NCI-H1048 (cell line): ENCODE data around the gene ATF7.
"Not testable (repeated sequence)": the region's sequence is repeated elsewhere in the genome, so short reads cannot be mapped to it uniquely, and the experiment has no call there.

ENCODE experiments used
- DNase-seq: peaks from one replicate; lab custom pipeline; 2025; lab: John Stamatoyannopoulos, UW

The ATF7 gene

DNA sequence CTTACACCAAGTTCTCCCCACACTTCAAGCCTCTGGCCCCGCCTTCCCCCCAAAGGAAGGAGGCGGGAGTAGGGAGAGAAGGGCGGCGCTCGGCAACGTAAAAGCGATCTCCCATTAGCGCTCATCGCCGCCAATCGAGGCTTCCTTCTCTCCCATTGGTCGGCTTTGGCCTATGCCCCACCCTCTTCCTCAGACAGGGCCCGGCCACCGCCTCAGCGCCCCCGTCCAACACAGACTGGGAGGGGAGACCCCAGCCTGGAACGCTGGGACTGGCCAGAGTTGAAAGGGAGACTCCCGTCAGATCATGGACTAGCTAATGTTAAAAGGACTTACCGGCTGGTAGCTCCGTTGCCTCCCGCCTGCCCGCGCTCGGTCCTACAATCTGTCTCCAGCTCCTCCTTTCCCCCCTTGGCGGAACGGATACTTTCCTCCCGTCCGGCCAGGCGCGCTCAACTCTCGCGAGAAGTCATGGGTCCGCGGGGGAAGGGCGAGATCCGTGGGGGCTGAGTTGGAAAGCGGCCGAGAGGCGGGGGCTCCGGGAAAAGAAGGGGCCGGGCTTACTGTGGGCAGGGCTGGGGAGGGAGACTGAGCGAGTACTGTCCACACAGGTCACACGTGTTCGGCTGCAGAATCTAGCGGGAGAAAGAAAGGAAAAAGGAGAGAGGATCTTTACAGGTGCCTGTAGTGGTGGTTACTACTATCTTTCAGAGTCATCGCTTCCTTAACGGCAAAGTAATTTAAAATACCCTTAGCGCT, at the start of gene ATF7:
Gene ATF7, minus strand, starts transcription at position 437 of the 756 bp plus-strand sequence. CDS start 25,382 bp downstream, outside the sequence.
- DNase-seq, result peak; percentile 90

DNA sequence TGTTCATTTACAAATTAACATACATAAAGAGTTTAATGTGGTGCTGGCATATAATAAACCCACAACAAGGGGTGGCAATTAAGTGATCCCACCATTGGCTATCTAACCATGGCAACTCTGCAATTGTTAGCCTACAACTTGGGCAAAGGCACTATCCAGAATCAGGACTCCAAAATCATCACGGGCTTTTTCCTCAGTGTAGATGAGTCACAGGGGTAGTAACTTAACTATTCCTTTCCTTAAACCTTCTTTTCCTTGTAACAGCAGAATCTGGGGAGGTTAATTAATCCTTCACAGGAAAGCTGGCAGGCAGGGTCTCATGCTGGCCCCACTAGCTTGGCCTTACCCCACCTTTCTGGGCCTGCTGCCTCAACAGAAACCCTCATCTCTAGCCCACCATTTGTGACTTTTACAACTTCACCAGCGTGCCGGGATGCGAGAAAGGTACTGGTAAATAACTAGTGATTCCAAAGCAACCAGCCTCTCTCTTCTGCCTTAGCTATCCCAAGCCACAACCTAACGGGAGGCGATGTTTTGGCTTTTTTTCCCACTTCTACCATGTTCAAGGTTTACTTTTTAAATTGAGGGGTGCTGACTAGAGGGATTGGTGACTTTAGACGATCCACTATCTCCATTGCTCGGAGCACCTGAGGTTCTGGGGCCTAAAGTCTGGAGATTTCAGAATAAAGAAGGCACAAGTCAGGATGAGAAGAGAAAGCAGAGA, 49.0 kb upstream of the ATF7 start:
- DNase-seq, result no peak

DNA sequence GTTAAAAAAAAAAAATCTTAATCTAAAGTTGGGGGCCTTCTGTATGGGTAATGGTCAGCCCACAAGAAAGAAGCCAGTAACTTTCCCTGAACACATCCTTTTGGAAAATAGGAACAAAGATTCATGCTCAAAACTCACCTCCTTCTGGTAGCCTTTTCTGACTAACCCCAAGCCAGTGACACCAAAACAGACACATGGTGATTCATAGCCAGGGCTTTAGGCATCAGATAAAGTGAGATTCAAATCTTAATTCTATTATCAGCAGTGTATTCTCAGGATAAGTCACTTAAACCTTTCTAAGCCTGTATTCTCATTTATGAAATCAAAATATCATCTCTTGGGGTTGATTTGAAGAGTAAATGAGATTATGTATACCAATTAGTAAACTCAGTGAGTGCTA, 44.8 kb upstream of the ATF7 start:
- no peak for DNase-seq

DNA sequence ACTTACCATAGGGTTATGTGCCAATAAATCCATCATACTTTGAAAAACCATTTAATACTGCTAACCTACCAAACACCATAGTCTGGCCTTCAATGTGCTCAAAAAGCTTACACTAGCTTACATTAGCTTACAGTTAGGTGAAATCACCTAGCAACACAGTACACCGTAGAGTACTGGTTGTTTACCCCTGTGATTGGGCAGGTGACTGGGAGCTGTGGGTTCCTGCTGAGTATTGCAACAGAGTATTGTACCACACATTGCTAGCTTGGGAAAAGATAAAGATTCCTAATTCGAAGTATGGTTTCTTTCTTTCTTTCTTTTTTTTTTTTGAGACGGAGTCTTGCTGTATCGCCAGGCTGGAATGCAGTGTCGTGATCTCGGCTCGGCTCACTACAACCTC, 44.1 kb upstream of the ATF7 start:
- no peak for DNase-seq

DNA sequence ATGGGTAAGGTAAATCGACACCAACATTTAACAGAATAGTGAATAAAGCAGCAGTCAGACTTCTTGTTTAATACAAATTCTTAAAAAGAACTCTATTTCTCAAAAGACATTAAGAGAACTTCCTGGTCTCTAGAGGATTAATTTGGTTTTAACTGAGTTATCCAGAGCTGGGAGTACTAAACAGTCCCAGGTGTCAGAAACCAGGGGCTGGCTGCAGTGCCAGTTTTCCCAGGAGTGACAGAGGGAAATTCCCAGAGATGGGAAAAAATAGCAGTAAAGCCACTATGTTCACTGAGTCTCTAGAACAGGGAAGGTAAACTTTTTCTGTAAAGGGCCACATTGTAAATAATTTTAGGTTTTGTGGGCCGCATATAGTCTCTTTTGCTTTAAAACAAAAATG, 40.9 kb upstream of the ATF7 start:
- no peak for DNase-seq

DNA sequence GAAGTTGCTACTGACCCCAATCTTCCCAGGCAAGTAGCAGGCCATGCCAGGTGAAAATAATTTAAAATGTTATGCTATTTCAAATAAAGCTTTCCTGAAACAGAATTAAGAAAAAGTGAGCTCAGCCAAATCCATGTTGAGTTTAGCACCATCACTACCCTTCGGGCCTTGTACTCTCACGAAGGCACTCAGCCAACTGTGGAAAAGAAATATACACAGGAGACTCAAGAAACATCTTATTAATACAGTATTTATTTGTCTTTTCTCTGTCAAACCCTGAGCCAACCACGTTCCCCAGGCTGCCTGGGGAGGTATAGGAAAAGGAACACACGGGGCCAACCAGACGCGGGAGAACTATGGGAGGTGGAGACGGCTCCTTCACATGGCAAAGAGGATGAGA, 38.8 kb upstream of the ATF7 start:
- no peak for DNase-seq

DNA sequence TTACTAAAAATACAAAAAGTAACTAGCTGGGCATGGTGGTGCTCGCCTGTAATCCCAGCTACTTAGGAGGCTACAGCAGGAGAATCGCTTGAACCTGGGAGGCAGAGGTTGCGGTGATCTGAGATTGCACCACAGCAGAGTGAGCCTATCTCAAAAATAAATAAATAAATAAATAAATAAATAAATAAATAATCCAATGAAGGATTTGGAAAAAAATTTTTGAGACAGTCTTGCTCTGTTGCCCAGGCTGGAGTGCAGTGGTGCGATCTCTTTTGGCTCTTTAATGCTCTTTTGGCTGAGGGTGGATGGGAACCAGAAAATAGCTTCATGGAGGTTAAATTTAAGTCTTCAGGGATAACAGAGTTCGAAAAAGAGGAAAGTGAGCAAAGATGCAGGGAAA, 38.0 kb upstream of the ATF7 start:
- no peak for DNase-seq

DNA sequence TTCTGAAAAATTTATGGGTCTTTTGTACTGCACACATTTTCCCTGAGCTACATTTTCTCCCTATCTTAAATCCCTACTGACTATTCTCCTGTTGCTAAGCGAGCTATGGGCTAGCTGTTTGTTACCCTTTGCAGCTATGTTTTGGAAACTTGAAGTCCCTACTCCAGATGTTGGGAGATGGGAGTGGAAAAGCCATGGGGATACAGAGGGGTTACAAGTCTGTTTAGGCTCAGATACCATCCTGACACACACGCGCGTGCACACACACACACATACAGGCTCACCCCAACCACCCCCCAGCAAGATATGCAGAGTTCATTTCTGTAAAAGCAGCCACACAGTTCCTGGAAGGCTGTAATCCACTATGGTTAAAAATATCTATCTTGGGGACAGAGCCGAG, 33.9 kb upstream of the ATF7 start:
- DNase-seq, result no peak

DNA sequence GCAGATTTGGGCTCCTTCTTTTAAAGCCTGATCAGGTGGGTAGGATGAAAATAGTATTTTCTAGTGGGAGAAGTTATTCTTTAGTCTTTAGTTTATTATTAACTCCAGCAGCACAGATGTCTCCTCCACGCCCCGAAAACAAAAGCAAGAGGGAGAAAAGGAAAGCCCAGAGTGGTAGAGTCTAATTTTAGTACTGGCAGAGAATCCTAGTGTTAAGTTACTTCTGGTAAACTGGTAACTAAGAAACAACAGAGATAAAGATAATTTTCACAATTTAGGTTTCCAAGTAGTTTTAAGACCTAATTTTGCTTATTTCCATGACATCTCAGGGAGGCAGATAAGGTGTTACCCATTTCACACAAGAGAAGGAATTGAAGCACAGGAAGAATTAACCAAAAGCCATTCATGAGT, 33.4 kb upstream of the ATF7 start:
- DNase-seq, result no peak

DNA sequence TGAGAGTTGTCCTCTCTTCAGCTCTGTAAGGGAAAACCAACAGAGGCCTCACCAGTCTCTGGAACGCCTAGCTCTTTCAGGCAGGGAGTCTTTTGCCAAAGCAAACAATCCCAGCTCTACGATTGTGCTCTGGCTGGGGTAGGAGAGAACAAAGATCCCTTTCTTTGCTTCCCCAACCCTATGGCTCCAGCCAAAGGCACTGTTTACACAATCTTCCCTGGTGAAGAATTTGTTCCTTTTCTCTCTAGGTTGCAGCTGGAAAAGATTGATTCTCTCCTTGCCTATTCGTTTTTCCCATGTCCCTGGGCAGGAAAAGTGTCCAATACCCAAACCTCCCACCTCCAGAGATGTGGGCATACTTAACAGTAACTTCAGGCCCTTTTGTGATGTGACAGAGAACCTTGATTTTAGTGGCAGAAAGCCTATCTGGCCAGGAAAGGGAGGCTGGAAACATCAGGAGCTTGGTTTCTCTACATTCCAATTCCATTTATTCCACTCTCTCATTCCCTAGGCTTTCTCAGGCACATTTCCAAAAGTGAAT, 32.9 kb upstream of the ATF7 start:
- DNase-seq, result peak; percentile 68

DNA sequence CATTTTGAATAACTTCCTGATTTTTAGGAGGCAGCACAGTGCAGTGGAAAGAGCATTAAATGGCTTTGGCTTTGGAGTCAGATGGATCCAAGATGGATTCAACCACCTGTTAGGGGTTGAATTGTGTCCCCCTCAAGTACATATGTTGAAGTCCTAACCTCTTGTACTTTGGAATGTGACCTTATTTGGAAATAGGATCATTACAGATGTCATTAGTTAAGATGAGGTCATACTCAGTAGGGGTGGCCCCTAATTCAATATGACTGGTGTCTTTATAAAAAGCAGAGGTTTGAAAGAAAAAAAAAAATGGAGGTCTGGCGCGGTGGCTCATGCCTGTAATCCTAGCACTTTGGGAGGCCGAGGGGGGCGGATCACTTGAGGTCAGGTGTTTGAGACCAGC, 30.9 kb upstream of the ATF7 start:
- DNase-seq, result no peak

DNA sequence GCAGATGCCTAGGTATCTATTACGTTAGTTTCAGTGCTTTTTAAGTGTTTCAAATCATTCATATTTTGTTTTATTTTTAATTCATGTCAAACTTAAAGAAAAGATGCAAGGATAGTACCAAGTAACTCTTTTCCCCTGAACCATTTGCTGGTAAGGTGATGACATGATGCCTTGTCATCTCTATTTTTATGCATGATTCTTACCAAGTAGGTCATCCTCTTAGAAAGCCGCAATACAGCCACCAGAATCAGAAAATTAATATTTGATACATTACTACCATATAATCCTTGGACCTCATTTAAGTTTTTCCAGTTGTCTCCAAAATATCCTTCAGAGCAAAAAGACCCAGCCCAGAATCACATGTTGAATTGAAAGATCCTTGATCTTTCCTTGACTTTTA, 27.4 kb upstream of the ATF7 start:
- DNase-seq, result no peak

DNA sequence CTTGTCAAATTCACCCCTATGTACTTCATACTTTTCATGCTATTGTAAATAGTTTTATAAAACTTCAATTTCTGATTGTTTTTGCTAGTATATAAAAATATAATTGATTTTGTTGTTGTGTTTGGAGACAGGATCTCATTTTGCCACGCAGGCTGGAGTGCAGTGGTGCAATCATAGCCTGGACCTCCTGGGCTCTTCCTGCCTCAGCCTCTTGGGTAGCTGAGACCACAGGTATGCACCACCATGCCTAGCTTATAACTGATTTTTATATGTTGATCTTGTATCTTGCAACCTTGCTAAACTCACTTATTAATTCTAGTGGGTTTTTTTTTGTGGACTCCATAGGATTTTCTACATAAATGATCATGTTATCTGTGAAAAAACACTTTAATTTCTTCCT, 26.2 kb upstream of the ATF7 start:
- no peak for DNase-seq

DNA sequence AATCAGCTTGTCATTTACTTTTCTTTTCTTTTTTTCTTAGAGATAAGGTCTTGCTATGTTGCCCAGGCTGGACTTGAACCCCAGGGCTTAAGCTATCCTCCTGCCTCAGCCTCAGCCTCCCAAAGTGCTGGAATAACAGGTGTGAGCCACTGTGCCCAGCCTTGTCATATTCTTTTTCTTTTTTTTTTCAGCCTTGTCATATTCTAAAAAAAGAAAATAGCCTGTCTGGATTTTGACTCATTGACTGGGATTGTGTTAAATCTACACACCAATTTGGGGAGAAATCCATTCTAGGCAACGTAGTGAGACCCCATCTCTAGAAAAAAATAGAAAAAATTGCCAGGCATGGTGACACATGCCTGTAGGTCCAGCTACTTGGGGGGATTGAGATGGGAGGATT, 25.6 kb upstream of the ATF7 start:
- no peak for DNase-seq

DNA sequence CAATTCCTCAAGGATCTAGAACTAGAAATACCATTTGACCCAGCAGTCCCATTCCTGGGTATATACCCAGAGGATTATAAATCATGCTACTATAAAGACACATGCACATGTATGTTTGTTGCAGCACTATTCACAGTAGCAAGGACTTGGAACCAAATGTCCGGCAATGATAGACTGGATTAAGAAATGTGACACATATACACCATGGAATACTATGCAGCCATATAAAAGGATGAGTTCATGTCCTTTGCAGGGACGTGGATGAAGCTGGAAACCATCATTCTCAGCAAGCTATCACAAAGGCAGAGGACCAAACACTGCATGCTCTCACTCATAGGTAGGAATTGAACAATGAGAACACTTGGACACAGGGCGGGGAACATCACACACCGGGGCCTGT, 20.1 kb upstream of the ATF7 start:
- not testable (repeated sequence) for DNase-seq

DNA sequence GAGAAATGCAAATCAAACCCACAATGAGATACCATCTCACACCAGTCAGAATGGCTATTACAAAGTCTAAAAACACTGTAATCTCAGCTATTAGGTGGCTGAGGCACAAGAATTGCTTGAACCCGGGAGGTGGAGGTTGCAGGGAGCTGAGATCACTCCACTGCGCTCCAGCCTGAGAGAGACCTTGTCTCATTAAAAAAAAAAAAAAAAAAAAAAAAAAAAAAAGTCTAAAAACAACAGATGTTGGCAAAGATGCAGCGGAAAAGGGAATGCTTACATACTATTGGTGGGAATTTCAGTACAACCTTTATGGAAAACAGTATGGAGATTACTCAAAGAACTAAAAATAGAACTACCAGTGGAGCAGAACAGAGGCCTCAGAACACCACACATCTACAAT, 19.0 kb upstream of the ATF7 start:
- DNase-seq, result no peak

DNA sequence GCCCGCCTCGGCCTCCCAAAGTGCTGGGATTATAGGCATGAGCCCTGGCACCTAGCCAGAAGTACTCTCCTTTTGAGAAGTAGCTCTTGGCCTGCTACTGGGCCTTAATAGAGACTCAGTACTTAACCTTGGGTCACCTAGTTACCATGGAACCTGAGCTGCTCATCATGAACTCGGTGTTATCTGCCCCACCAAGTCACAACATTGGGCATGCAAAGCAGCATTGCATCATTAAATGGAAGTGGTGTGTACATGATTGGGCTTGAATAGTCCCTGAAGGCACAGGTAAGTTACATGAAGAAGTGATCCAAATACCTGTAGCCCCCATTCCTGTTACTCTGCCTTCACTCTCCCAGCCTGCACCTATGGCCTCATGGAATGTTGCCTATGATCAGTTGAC, 18.0 kb upstream of the ATF7 start:
- DNase-seq, result no peak

DNA sequence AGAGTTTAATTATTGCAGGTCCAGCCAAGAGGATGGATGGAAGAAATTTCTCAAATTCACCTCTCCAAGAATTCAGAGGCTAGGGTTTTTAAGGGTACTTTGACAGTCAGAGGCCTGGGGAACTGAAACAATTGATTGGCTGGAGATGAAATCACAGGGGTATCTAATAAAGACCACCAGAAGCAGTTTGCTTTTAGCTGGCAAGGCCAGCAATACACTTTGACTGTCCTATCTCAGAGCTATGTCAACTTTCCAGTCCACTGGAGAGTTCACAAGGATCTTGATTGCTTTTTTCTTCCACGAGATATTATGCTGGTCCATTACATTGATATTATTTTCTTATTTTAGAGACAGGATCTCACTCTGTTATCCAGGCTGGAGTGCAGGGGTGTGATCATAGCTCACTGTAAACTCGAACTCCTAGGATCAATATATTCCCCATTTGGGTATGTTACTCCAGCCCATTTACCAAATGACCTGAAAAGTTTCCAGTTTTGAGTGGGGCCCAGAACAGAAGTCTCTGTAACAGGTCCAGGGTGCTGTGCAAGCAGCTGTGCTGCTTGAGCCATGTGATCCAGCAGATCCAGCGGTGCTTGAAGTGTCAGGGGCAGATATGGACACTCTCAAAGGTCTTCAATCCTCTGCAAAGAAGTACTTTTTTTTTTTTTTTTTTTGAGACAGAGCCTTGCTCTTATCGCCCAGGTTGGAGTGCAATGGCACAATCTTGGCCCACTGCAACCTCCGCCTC, 17.2 kb upstream of the ATF7 start:
- no peak for DNase-seq

DNA sequence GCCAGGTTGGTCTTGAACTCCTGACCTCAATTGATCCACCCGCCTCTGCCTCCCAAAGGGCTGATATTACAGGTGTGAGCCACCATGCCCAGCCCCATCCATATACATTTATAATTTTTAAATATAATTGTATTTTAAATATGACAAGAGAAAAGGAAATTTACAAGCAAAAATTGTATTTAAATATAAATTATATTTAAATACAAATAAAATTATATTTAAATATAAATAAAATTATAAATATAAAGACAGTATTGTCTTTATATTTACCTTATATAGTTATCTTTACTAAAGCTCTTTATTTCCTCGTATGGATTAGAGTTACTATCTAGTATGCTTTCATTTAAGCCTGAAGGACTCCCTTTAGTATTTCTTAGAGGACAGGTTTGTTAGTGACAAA, 11.9 kb upstream of the ATF7 start:
- no peak for DNase-seq

DNA sequence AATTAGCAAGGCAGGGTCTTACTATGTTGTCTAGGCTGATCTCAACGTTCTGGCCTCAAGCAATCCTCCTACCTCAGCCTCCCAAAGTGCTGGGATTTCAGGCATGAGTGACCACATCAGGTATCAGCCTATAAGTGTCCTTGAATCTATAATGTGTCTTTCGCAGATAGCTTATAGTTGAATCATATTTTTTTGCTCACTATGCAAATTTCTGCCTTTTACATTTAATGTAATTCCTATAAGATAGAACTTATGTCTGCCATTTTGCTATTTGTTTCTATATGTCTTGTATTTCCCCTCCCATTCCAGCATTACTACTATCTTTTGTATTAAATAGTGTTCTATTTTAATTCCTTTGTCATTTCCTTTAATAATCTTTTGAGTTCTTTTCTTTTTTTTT, 10.5 kb upstream of the ATF7 start:
- no peak for DNase-seq

DNA sequence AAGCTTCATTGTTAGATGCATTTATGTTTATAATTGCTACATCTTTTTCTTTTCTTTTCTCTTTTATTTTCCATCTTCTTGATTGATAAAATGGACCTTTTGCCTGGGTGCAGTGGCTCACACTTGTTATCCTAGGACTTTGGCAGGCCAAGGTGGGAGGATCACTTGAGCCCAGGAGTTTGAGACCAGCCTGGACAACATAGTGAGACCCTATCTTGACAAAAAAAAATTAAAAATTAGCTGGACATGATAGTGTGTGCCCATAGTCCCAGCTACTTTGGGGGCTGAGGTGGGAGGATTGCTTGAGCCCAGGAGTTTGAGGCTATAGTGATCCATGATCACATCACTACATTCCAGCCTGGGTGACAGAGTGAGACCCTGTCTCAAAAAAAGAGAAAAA, 9.5 kb upstream of the ATF7 start:
- not testable (repeated sequence) for DNase-seq

DNA sequence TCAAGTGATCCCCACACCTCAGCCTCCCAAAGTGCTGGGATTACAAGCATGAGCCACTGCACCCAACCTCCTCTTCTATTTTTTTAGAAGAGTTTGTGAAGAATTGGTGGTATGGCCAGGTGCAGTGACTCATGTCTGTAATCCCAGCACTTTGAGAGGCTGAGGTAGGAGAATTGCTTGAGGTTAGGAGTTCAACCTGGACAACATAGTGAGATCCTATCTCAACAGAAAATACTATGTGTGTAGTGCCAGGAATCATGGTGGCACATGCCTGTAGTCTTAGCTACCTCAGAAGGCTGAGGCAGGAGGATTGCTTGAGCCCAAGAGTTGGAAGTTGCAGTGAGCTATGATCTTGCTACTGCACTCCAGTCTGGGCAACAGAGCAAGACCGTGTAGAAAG, 5.5 kb upstream of the ATF7 start:
- DNase-seq, result no peak

DNA sequence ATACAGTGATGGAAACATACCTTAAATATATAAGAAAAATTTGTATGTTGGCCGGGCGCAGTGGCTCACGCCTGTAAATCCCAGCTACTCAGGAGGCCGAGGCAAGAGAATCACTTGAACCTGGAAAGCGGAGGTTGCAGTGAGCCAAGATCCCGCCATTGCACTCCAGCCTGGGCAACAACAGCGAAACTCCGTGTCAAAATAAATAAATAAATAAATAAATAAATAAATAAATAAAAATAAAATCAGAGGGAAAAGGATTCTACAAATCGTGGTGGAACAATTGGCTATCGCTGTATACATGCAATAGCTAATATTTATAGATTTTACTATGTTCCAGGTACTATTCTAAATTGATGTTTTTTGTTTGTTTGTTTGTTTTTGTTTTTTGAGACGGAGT, 1.7 kb upstream of the ATF7 start:
- no peak for DNase-seq
